GM21360 (cell line): Measurements from ENCODE around the gene ARHGEF9.

Experiments
- ATAC-seq: cut with Tn5 transposase; IDR thresholded peaks from one replicate; pipeline ENCODE4 v1.9.1; 2021; ENCODE audit warnings: mild to moderate bottlenecking, moderate library complexity; ENCODE audit not compliant: unreplicated experiment

Gene ARHGEF9

DNA sequence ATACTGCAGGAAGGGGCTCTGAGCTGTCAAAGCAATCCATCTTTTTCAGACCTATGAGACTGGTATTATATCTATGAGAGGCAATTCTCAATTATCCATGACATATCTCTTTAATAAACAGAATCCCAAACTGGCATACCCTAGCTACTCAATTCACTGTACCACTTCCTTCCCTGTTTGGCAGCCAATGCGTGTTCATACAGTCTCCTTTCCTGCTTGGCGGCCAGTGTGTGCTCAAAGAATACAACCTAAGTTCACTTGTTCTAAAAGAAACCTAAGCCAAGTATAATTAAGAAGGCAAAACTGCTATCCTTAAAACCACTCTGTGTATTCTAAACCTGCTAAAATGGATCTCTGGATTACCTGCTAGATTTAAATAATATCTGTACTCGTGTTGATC lies 38.3 kb downstream of the ARHGEF9 start:
- ATAC-seq = no peak

- ATAC-seq = no peak
Measured at GRCh38 chrX:63746278-63746677, 38.7 kb downstream of the ARHGEF9 start.

GRCh38 chrX:63744850-63745394 lies 40.1 kb downstream of the ARHGEF9 start:
- no peak for ATAC-seq

- no peak for ATAC-seq
Measured at GRCh38 chrX:63743596-63743995, 41.4 kb downstream of the ARHGEF9 start.

GRCh38 chrX:63740382-63740781 lies 44.6 kb downstream of the ARHGEF9 start:
- peak; percentile 47 for ATAC-seq

- ATAC-seq = no peak
Measured at GRCh38 chrX:63739885-63740284, 45.1 kb downstream of the ARHGEF9 start.

DNA sequence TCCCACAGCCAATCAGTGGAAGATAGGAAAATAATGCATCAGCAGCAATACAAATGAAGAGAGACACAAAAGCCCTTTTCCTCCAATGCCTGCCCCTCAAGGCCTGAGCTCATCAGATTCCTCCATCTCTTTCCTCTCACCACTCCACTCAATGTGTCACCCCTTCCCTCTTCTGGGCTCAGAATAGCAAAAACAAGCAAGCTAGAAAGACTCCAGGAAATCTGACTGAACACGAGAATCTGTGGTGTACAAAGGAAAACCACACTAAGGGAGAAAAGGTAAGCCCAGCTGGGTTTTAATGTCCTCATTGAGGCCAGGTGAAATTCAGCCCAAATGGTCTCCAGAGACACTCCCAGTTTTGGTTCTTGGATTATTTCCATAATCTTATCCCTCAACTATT lies 46.3 kb downstream of the ARHGEF9 start:
- ATAC-seq = no peak

GRCh38 chrX:63737131-63737921 lies 47.7 kb downstream of the ARHGEF9 start:
- ATAC-seq = no peak

GRCh38 chrX:63735882-63736281 lies 49.1 kb downstream of the ARHGEF9 start:
- ATAC-seq = no peak

DNA sequence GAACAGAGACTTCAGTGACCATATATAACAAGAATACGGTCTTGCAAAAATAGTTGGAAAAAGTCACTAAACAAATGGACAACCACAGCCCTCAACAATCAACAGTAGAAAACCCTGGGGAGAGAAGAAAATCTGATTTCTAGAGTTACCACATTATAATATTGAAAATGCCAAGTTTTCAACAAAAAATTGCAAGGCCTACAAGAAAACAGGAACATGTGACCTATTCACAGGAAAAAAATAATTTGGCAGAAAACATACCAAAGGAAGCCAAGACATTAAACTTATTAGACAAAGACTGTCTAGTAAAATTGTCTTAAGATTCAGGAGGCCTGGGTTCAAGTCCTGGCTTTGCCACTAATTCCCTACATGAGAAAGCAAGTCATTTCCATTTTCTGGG lies 64.7 kb downstream of the ARHGEF9 start:
- ATAC-seq = no peak

- ATAC-seq = no peak
Measured at GRCh38 chrX:63719633-63720032, 65.4 kb downstream of the ARHGEF9 start.

- ATAC-seq = peak; percentile 79
Measured at GRCh38 chrX:63718010-63718694, 66.9 kb downstream of the ARHGEF9 start.

GRCh38 chrX:63713526-63713925 lies 71.5 kb downstream of the ARHGEF9 start:
- ATAC-seq = no peak

DNA sequence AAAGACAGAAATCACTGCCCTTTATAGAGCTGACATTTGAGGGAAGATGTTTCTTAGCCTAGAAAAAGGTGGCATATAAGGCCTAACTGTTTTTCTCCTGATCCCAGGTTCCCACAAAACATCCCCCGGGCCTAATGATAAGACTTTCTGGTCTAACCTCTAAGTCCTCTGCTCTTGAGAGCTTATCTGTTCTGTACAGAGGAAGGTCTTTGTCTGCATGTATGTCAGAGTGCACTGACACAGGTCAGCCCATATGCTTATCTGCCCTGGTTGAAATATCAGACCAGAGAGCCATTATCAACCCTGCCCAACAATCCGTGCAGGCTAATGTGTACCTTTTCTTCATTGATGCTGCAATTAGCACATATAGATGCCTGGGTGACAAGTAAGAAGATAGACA lies 76.2 kb downstream of the ARHGEF9 start:
- no peak for ATAC-seq

DNA sequence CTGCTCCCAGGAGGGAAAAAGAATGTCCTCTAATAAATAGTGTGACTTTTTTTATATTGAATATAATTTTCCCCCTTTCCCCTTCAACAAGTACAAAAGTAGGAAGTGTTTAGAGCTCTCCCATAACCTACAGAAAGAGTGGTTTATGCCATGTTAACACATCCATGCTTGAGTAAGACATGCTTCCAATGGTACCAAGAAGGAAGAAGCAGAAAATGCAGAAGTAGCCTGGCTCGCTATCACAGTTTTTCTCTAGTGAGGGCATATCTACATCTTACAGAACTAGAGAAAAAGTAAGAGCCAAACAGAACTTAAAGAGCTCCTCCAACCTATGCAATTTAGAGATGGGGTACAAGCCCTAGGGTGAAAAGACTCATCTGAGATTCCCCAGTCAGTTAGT lies 82.5 kb downstream of the ARHGEF9 start:
- ATAC-seq = no peak

DNA sequence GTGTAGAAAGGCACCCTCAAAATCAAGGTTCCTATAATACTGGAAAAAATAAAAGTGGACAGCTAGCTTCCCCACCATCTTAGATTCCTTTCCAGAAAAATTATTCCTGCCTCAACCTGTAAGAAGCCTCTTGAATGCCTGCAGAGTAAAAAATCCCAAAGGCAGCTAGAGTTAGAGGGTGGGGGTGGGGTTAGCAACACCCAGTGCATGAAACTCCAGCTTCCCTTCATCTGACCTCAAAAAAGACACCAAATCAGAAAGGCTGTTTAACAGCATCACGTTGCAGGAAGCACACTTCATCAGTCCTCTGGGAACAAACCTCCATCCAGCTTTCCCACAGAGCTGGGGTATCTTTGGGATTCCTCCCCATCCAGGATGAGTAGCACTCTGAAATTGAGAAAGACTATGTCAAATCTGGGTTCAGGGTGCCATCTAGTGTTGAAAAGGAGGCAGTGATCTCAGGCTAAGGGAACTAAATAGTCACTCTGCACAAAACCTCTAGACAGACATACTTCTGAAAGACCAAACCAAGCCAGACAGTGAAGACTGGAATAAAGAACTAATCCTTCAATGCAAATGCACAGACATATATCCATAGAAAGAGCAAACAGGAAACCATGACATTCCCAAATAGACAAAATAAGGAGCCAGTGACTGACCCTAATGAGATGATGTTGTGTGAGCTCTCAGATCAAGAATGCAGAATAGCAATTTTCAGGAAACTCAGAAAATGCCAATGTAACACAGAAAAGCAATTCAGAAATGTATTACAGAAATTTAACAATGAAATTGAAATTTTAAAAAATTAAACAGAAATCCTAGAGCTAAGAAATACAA lies 97.9 kb downstream of the ARHGEF9 start:
- no peak for ATAC-seq

GRCh38 chrX:63680423-63680822 lies 104.6 kb downstream of the ARHGEF9 start:
- no peak for ATAC-seq

GRCh38 chrX:63679432-63679831 lies 105.6 kb downstream of the ARHGEF9 start:
- no peak for ATAC-seq

GRCh38 chrX:63675716-63676115 lies 109.3 kb downstream of the ARHGEF9 start:
- ATAC-seq = no peak

GRCh38 chrX:63673896-63674295 lies 111.1 kb downstream of the ARHGEF9 start:
- no peak for ATAC-seq

GRCh38 chrX:63664741-63665140 lies 120.3 kb downstream of the ARHGEF9 start:
- no peak for ATAC-seq
